Stomach (tissue), 4 donors: ENCODE data around the gene WASF1.

ENCODE experiments used
- EP300 ChIP-seq: sonication (generic); formaldehyde crosslinking; IDR thresholded peaks from one replicate; pipeline ENCODE4 v1.6.1; 2017; ENCODE audit warnings: antibody characterized with exemption
- POLR2A ChIP-seq, 4 donors: fragments of 450-650 bp; IDR thresholded peaks; one replicate each; pipeline ENCODE4 v1.6.1; 2016; ENCODE audit warnings: antibody characterized with exemption in 4 of 4, control low read depth in 2 of 4, mild to moderate bottlenecking in 1 of 4, moderate library complexity in 1 of 4
- POLR2AphosphoS5 ChIP-seq, 3 donors: sonication (generic); formaldehyde crosslinking; IDR thresholded peaks; one replicate each; pipeline ENCODE4 v1.6.1; 2016; ENCODE audit warnings: antibody characterized with exemption in 3 of 3
- TF ChIP-seq, protein P1 (sequence below), 7 experiments: fragments of 450-650 bp in 4 of 7; fragments of 200-600 bp in 3 of 7; sonication (generic) in 3 of 7; IDR thresholded peaks; one replicate each; pipeline ENCODE4 v1.5.1; 2016 to 2019; ENCODE audit warnings: antibody characterized with exemption in 7 of 7, control low read depth in 2 of 7, mild to moderate bottlenecking in 1 of 7

DNA sequence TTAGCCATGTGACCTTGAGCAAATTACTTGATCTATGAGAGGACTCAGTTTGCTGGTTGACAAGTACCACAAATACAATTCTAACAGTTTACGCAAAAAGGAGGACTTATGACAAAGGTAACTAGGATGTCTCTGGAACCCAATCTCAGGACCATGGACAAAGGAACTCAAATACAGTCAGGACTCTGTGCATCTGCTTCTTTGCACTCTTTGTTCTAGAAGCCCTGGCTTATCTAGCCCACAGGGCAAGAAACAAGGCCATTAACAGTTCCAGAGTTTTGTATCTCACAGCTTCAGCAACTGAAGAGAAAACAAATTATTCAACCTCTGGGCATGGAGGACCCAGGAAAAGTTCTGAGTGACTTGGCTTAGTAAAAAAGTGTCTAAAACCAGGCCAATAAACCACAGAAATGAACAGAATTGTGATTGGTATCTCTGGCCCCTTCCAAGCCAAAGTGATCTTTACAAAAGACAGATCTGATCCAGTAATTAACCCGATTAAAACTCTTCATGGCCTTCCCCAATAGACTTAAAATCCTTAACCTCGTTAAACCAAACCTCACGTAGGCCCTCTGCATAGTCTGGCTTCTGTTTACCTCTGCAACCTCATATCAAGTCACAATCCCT is 5.9 kb downstream of the WASF1 start:
- TF ChIP-seq, protein P1, sequence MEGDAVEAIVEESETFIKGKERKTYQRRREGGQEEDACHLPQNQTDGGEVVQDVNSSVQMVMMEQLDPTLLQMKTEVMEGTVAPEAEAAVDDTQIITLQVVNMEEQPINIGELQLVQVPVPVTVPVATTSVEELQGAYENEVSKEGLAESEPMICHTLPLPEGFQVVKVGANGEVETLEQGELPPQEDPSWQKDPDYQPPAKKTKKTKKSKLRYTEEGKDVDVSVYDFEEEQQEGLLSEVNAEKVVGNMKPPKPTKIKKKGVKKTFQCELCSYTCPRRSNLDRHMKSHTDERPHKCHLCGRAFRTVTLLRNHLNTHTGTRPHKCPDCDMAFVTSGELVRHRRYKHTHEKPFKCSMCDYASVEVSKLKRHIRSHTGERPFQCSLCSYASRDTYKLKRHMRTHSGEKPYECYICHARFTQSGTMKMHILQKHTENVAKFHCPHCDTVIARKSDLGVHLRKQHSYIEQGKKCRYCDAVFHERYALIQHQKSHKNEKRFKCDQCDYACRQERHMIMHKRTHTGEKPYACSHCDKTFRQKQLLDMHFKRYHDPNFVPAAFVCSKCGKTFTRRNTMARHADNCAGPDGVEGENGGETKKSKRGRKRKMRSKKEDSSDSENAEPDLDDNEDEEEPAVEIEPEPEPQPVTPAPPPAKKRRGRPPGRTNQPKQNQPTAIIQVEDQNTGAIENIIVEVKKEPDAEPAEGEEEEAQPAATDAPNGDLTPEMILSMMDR (IDR thresholded peaks at IDR 0.05), result no peak
- TF ChIP-seq POLR2AphosphoS5 (IDR thresholded peaks at IDR 0.05) (no peak), POLR2A (IDR thresholded peaks at IDR 0.05) (no peak), EP300 (no peak)
